NCI-H2227 treated with DMSO at 0.1 percent for 48 hours (cell line): ENCODE results near the gene B4GALT3.

Source experiments
- DNase-seq: peaks from one replicate; lab custom pipeline; 2025; lab: John Stamatoyannopoulos, UW

The B4GALT3 gene

DNA sequence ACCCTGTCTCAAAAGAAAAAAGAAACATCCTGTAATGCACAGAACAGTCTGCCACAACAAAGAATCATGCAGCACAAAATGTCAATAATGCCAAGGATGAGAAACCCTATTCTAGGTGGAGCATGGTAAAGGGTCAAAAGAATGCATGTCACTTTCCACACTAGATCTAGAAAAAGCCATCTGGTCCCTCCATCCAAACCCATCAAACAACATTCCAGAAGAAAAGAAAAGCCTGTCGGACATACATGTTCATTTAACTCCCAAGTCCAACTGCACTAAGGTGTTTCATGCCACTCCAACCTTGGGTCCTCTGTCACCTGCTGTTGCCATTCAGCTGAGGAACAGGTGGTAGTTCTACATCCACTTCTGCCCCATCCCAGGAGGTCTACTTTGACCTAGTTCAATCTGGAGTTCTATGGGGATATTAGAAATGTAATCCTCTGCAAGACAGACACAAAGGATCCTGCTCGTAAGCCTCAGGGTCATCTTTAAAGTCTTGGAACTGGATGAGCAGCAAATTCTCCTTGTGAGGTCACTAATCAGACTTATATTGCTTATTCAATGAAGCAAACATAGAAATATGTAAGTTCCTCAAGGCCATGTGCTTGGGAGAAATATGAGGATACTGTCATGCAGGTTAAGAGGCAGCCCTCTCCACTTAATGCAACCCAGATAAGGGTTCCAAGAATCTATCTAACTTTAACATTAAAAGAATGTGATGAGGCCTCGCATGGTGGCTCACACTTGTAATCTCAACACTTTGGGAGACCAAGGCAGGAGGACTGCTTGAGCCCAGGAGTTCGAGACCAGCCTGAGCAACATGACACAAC, 48.5 kb downstream of the B4GALT3 start:
- no peak for DNase-seq

DNA sequence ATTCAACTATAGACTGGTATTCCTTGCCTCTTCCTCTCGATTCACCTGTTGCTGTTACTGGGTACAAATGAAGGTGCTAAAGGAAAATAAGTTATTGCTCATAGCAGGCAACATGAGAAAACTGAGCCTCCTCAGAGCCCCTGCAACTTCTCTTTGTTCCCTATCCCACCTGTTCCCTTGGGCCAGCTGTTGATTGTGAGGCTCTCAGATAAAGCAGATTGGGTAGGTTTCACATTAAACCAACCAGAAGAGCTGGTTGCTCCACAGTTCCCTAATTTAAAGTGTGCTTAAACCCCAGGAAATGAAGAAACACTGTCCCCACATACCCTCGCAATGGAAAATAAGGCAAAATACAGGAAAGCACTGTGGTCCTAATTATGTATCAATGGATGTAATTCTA, 49.7 kb downstream of the B4GALT3 start:
- no peak for DNase-seq

DNA sequence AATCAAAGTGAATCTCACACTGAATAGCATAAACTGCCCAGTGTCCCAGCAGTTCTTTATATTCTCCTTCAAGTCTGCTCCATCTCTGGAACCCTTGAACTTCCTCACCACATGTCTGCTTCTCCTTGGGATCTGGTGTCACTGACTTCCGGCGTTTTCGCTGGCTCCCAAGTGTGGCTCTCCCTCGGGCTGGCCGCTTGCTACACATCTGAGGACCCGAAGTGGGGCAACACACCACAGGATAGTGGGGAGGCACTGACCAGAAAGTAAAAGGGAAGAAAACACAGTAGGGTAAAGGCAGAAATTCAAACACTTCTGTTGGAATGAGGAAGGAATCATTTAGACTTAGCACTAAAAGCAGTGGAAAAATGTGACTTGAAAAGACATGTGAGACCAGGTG, 54.3 kb downstream of the B4GALT3 start:
- DNase-seq: no peak

DNA sequence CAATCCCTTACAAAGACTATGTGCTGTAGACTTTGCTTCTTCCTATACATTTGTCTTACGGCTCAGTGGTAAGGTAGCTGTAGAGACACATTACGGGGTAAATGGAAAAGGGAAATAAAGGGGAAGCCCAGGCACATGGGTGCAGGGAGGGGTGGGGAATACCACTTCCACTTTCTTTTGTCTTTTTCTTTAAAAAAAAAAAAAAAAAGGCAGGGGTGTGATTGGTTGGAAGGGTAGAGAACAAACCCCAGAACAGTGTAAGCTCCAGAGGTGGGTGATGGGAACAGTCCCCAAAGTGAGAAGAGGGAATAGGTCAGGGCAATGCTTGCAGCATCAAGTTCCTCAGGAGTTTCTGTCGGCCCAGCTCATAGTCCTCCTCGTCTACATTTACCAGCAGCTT, 55.5 kb downstream of the B4GALT3 start:
- no peak for DNase-seq
